ENCODE results near the gene TC2N.

Gene TC2N

GRCh38 chr14:91904956-91905645 is 37.8 kb upstream of the TC2N start:
- no peaks in the 10 kb centered on the region for H3K36me3 ChIP-seq (ENCODE audit: low read depth)
- H3K27ac ChIP-seq (ENCODE audit: poor library complexity, severe bottlenecking), result no peak overlapping the region
- no peaks in the 10 kb centered on the region for H3K27me3 ChIP-seq (ENCODE audit: insufficient read depth, poor library complexity, severe bottlenecking)
- no peaks in the 10 kb centered on the region for H3K4me1 ChIP-seq (ENCODE audit: insufficient read depth, poor library complexity, severe bottlenecking)
- no peak for TF ChIP-seq CTCF (IDR thresholded peaks at IDR 0.05; ENCODE audit: poor library complexity, severe bottlenecking)
- H3K4me3 ChIP-seq (ENCODE audit: severe bottlenecking), result no peak overlapping the region
- no peak for ATAC-seq (ENCODE audit: low read depth)
- no peak for DNase-seq (ENCODE audit: low spot score)
- H3K9me3 ChIP-seq (ENCODE audit: severe bottlenecking), result no peaks in the 10 kb centered on the region

- Histone ChIP-seq H3K4me1 (ENCODE audit: insufficient read depth, poor library complexity, severe bottlenecking) (no peaks in the 10 kb centered on the region), H3K9me3 (ENCODE audit: severe bottlenecking) (no peaks in the 10 kb centered on the region), H3K36me3 (ENCODE audit: low read depth) (no peaks in the 10 kb centered on the region), H3K4me3 (ENCODE audit: severe bottlenecking) (no peak overlapping the region), H3K27ac (ENCODE audit: poor library complexity, severe bottlenecking) (no peak overlapping the region), H3K27me3 (ENCODE audit: insufficient read depth, poor library complexity, severe bottlenecking) (no peaks in the 10 kb centered on the region)
- no peak for DNase-seq (ENCODE audit: low spot score)
- TF ChIP-seq CTCF (IDR thresholded peaks at IDR 0.05; ENCODE audit: poor library complexity, severe bottlenecking), result no peak
- ATAC-seq (ENCODE audit: low read depth), result no peak
Observed at GRCh38 chr14:91904483-91904882, 37.1 kb upstream of the TC2N start.

GRCh38 chr14:91903070-91903469 is 35.7 kb upstream of the TC2N start:
- no peak for ATAC-seq (ENCODE audit: low read depth)

GRCh38 chr14:91902336-91902735 is 35.0 kb upstream of the TC2N start:
- no peaks in the 10 kb centered on the region for H3K36me3 ChIP-seq (ENCODE audit: low read depth)
- no peak for TF ChIP-seq CTCF (IDR thresholded peaks at IDR 0.05; ENCODE audit: poor library complexity, severe bottlenecking)
- H3K4me3 ChIP-seq (ENCODE audit: severe bottlenecking), result no peak overlapping the region
- H3K4me1 ChIP-seq (ENCODE audit: insufficient read depth, poor library complexity, severe bottlenecking), result no peaks in the 10 kb centered on the region
- H3K27ac ChIP-seq (ENCODE audit: poor library complexity, severe bottlenecking), result no peak overlapping the region
- no peaks in the 10 kb centered on the region for H3K27me3 ChIP-seq (ENCODE audit: insufficient read depth, poor library complexity, severe bottlenecking)
- no peak for DNase-seq (ENCODE audit: low spot score)
- H3K9me3 ChIP-seq (ENCODE audit: severe bottlenecking), result no peaks in the 10 kb centered on the region
- ATAC-seq (ENCODE audit: low read depth), result no peak

More at GRCh38 chr14:91903070-91903469, 35.7 kb upstream of the TC2N start:
- Histone ChIP-seq H3K36me3 (ENCODE audit: low read depth) (no peaks in the 10 kb centered on the region), H3K4me1 (ENCODE audit: insufficient read depth, poor library complexity, severe bottlenecking) (no peaks in the 10 kb centered on the region), H3K9me3 (ENCODE audit: severe bottlenecking) (no peaks in the 10 kb centered on the region), H3K27me3 (ENCODE audit: insufficient read depth, poor library complexity, severe bottlenecking) (no peaks in the 10 kb centered on the region), H3K27ac (ENCODE audit: poor library complexity, severe bottlenecking) (no peak overlapping the region), H3K4me3 (ENCODE audit: severe bottlenecking) (no peak overlapping the region)
- no peak for DNase-seq (ENCODE audit: low spot score)
- no peak for TF ChIP-seq CTCF (IDR thresholded peaks at IDR 0.05; ENCODE audit: poor library complexity, severe bottlenecking)

GRCh38 chr14:91901449-91902226 is 34.3 kb upstream of the TC2N start:
- no peaks in the 10 kb centered on the region for H3K36me3 ChIP-seq (ENCODE audit: low read depth)
- no peaks in the 10 kb centered on the region for H3K4me1 ChIP-seq (ENCODE audit: insufficient read depth, poor library complexity, severe bottlenecking)
- H3K4me3 ChIP-seq (ENCODE audit: severe bottlenecking), result no peak overlapping the region
- no peaks in the 10 kb centered on the region for H3K9me3 ChIP-seq (ENCODE audit: severe bottlenecking)
- no peak overlapping the region for H3K27ac ChIP-seq (ENCODE audit: poor library complexity, severe bottlenecking)
- DNase-seq (ENCODE audit: low spot score) (no peak), ATAC-seq (ENCODE audit: low read depth) (no peak)
- no peaks in the 10 kb centered on the region for H3K27me3 ChIP-seq (ENCODE audit: insufficient read depth, poor library complexity, severe bottlenecking)
- TF ChIP-seq CTCF (IDR thresholded peaks at IDR 0.05; ENCODE audit: poor library complexity, severe bottlenecking), result no peak
